Placental epithelial cell (primary cell): ENCODE measurements around the gene CCDC90B. TPM values are rescaled to one million over a fixed set of nuclear protein-coding genes. Genes with fewer than 3 reads are reported as not detected.

Source experiments
- small RNA-seq: library from RNA; depleted of rRNA; stranded (forward); fragments of <200 nt; gene quantifications from one replicate; pipeline ENCODE3, GENCODE V24; 2012
- total RNA-seq: library from RNA; depleted of rRNA; stranded (reverse); fragments of >200 nt; gene quantifications from 2 replicates; pipeline ENCODE4 v1.2.3, GENCODE V29; 2012

CCDC90B gene
- total RNA-seq: 53.4 and 55.7 TPM in 2 replicates

GRCh38 chr11:83285771-83286528 is at the start of gene CCDC90B:
TSS of gene CCDC90B (minus strand) at chr11:83286367. CDS start at chr11:83285972, 395 bp downstream.

Small RNAs within 50 kb of the gene (small RNA-seq; reads per million reads assigned to genes)
- gene AP000873.5: not detected

Other genes with a start within 250 kb of the CCDC90B start
- 2.4 and 10.2 TPM in 2 replicates for gene RAB30, start 214.5 kb downstream of the CCDC90B start, total RNA-seq
- gene PCF11, start 129.2 kb downstream of the CCDC90B start, total RNA-seq: 32.4 and 42.8 TPM in 2 replicates
- gene ANKRD42, start 92.7 kb downstream of the CCDC90B start, total RNA-seq: 6.1 and 8.2 TPM in 2 replicates